ENCODE measurements around the gene GRPEL2. TPM values are rescaled to one million over a fixed set of nuclear protein-coding genes. Genes with fewer than 3 reads are reported as not detected.

Gene GRPEL2
- polyA plus RNA-seq, 1 experiment = 21.6 TPM

DNA sequence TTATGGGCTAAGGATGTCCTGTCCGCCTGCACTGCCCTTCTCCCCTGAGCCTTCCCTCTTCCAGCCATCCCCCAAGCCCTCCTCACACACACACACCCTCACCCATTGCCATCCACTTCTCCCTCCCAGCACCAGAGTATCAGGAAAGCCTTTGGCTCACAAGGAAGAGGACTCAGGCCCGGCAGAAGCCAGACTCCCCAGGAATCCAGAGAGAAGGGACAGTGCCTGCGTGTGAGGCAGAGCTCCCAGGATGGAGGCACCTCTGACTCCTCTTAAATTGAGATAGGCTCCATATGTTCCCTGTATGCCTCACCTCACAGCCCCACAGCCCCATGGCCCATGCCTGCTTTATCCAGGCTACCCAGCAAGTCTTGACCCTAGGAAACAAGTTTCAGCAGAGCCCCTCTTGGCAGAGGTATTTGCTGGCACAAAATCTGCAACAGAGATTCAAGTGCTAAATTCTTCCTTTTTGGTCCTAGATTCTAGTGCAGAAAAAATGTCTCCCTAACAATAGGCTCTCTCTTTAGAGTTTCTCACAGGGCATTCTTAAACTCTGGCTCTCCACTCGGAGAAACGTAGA, 33.0 kb downstream of the GRPEL2 start:
- no peak overlapping the region for H3K27ac ChIP-seq (ENCODE audit: low read depth, low read length)
- POLR2A ChIA-PET = interaction anchor here (1.0 kb wide), 1 partner anchor 48 kb away, joined by 3 read pairs; no protein-coding TSS in a partner anchor
- TF ChIP-seq CTCF (IDR thresholded peaks at IDR 0.05; ENCODE audit: low read depth, low read length) = no peak
- H3K9me3 ChIP-seq (ENCODE audit: control insufficient read depth, insufficient read depth, low read length) = no peaks in the 10 kb centered on the region
- DNase-seq (ENCODE audit: low read depth, low spot score) = no peak
- no peak overlapping the region for H3K4me3 ChIP-seq (ENCODE audit: low read depth, low read length)
- no peaks in the 10 kb centered on the region for H3K27me3 ChIP-seq (ENCODE audit: control insufficient read depth, insufficient read depth, low read length)
- CTCF ChIA-PET = interaction anchor here (1.9 to 2.4 kb wide), 2 partner anchors 10 to 56 kb away, joined by 15 to 16 read pairs; no protein-coding TSS in a partner anchor

GRCh38 chr5:149379177-149379761, 34.0 kb downstream of the GRPEL2 start, which contains the start of gene IL17B:
IL17B (minus strand) TSS chr5:149379292; CDS start chr5:149379225, 67 bp downstream.
- no peak for DNase-seq (ENCODE audit: low read depth, low spot score)
- Histone ChIP-seq H3K4me3 (ENCODE audit: low read depth, low read length) (no peak within 1 kb of the TSS), H3K27me3 (ENCODE audit: control insufficient read depth, insufficient read depth, low read length) (no peaks in the 10 kb centered on the region), H3K9me3 (ENCODE audit: control insufficient read depth, insufficient read depth, low read length) (no peaks in the 10 kb centered on the region), H3K27ac (ENCODE audit: low read depth, low read length) (no peak within 1 kb of the TSS)
- POLR2A ChIA-PET = interaction anchor here (0.5 kb wide), 1 partner anchor 9 kb away, joined by 6 read pairs; no protein-coding TSS in a partner anchor
- no peak for TF ChIP-seq CTCF (IDR thresholded peaks at IDR 0.05; ENCODE audit: low read depth, low read length)
- CTCF ChIA-PET = interaction anchor here (0.7 to 3.9 kb wide), 6 partner anchors 7 to 239 kb away, joined by 3 to 41 read pairs (median 11); no protein-coding TSS in a partner anchor

DNA sequence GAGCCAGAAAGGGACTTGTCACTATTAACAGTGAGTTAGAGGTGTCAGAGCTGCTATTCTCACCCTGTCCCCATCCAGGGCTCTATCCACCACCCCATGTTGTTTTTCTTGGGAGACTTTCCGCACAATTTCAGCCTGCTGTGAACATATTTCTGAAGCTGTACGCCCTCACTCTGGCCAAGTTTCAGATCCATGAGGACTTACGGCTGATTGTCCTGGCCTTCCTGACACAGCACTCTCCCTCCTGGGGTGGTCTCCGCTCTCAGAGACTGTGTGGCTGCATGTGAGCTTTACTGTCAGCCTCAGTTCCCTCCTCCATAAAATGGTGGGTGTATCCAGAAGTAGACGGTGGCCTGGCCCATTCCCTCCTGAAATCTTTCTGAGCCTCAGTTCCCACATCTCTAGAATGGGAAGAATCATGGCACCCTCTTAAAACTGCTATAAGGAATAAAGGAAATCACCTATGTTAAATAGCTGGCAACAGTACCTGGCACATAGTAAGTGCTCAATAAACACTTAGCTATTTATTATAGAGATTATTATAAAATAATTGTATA, 34.6 kb downstream of the GRPEL2 start:
- CTCF ChIA-PET = interaction anchor here (0.7 to 3.9 kb wide), 8 partner anchors 8 to 238 kb away, joined by 3 to 41 read pairs (median 6); no protein-coding TSS in a partner anchor
- no peak for DNase-seq (ENCODE audit: low read depth, low spot score)
- POLR2A ChIA-PET = interaction anchor here (0.5 kb wide), 1 partner anchor 8 kb away, joined by 6 read pairs; no protein-coding TSS in a partner anchor
- Histone ChIP-seq H3K9me3 (ENCODE audit: control insufficient read depth, insufficient read depth, low read length) (no peaks in the 10 kb centered on the region), H3K4me3 (ENCODE audit: low read depth, low read length) (no peak overlapping the region), H3K27ac (ENCODE audit: low read depth, low read length) (no peak overlapping the region), H3K27me3 (ENCODE audit: control insufficient read depth, insufficient read depth, low read length) (no peaks in the 10 kb centered on the region)
- TF ChIP-seq CTCF (IDR thresholded peaks at IDR 0.05; ENCODE audit: low read depth, low read length) = no peak

DNA sequence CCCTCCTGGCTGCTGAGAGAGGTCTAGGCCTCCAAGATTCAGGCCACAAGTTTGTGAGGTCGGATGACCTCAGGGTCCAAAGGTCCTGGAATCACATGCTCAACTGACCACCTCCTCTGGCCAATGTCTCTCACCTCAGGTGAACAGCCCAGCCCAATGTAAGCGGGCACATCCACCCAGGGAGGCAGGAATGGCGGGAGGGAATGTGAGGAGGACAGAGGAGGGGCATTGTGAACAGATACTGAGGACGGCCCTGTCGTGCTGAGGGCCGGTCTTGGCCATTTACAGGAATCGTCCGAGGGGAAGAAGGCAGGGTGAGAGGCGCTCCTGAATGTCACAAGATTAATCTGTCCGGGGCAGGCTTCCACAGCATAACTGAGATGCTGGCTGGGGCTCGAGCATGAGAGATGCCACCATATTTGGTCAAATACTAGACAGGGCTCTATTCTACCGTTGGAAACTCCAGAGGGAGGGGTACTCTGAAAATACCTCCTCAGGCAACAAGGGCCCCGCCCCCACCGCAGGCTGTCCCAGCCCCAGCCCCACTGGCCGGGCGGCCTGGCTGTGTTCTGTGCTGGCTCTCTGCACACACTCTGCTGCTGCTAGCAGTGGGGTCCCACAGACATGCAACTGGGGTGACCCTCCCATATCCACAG, 35.3 kb downstream of the GRPEL2 start:
- ChIA-PET POLR2A (interaction anchor here (0.9 to 1.4 kb wide), 3 partner anchors 48 to 58 kb away, joined by 3 to 4 read pairs (median 3); no protein-coding TSS in a partner anchor), CTCF (interaction anchor here (0.8 to 8.1 kb wide), 20 partner anchors 8 to 193 kb away, joined by 3 to 138 read pairs (median 12); partner anchors contain the start of gene PCYOX1L)
- Histone ChIP-seq H3K4me3 (ENCODE audit: low read depth, low read length) (no peak overlapping the region), H3K27me3 (ENCODE audit: control insufficient read depth, insufficient read depth, low read length) (no peaks in the 10 kb centered on the region), H3K9me3 (ENCODE audit: control insufficient read depth, insufficient read depth, low read length) (no peaks in the 10 kb centered on the region), H3K27ac (ENCODE audit: low read depth, low read length) (no peak overlapping the region)
- no peak for TF ChIP-seq CTCF (IDR thresholded peaks at IDR 0.05; ENCODE audit: low read depth, low read length)
- no peak for DNase-seq (ENCODE audit: low read depth, low spot score)

All from AG04450 (cell line).